Measurements from ENCODE around the gene SPCS3. TPM values are rescaled to one million over a fixed set of nuclear protein-coding genes. Genes with fewer than 3 reads are reported as not detected.
"Not testable (repeated sequence)": the region's sequence is repeated elsewhere in the genome, so short reads cannot be mapped to it uniquely, and the experiment has no call there.

The SPCS3 gene
- total RNA-seq, 1 donor from 2014 or later, result 60.2 TPM

DNA sequence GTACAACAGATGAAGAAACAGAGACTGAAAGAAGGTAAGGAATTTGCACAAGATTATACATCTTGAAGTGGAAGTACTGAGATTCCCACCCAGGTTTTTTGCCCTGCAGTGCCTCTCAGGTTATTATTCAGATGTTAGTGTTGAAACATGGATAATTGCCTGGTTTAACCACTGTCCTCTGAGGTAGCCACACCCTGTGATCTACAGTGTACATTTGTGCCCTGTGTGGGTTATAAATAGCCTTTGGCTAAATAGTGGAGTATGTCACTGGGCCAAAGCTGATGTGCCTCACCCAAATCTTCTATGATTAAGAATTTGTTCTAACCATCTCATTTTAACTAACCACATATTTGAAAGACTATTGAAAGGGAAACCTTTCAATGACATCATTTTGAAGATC is 45.3 kb upstream of the SPCS3 start:
- Histone ChIP-seq H3K36me3 (no peaks in the 10 kb centered on the region), H3K27ac (no peak overlapping the region), H3K4me3 (no peak overlapping the region), H3K9me3 (no peaks in the 10 kb centered on the region), H3K4me1 (no peaks in the 10 kb centered on the region), H3K27me3 (no peaks in the 10 kb centered on the region)
- DNase-seq (ENCODE audit: extremely low spot score in 2 of 2), result no peak
- TF ChIP-seq POLR2AphosphoS5 (IDR thresholded peaks at IDR 0.05; ENCODE audit: insufficient read depth in 1 of 2, low read depth in 1 of 2) (no peak), CTCF (IDR thresholded peaks at IDR 0.05) (no peak), POLR2A (IDR thresholded peaks at IDR 0.05) (no peak)
- intact Hi-C loops (cut with DNase I), result no loop called here

- Histone ChIP-seq H3K27ac (no peak overlapping the region), H3K36me3 (no peaks in the 10 kb centered on the region), H3K27me3 (no peaks in the 10 kb centered on the region), H3K4me3 (no peak overlapping the region), H3K4me1 (no peaks in the 10 kb centered on the region), H3K9me3 (no peaks in the 10 kb centered on the region)
- TF ChIP-seq POLR2A (IDR thresholded peaks at IDR 0.05) (no peak), POLR2AphosphoS5 (IDR thresholded peaks at IDR 0.05; ENCODE audit: insufficient read depth in 1 of 2, low read depth in 1 of 2) (no peak), CTCF (IDR thresholded peaks at IDR 0.05) (no peak)
- intact Hi-C loops (cut with DNase I), result no loop called here
- no peak for DNase-seq (ENCODE audit: extremely low spot score in 2 of 2)
Measured at GRCh38 chr4:176276710-176277109, 43.1 kb upstream of the SPCS3 start.

DNA sequence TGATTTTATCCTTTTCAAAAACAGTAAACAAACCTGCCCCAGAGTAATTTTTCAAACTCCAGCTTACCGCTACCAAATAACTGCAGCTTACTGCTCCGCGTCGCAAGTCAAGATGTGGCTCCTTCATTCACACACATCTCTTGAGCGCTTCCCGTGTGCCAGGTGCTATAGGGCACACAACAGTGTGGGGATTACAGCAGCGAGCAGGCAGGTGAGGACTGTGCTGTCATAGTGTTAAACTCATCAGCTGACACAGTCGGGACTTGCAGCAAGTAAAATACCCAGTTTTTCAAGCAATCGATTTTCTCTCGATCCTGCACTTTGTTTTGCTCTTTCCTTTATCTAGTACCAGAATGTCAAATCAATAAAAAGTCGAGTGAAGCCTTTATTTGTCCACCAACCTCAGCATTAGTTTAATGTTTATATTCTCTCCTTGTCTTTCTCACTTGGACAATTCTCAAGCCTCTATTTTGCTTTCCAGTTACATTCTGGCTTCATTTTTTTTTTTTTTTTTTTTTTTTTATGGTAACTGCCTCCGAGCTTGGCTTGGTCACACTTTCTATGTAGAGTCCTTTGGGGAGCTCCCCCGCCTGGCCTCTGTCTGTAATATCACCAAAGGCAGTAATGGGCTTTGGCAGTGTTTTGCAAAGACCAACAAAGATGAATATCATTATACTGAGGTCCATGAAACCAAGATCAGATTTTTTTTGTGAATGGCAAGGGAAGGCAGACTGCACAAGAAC is 42.4 kb upstream of the SPCS3 start:
- H3K4me1 ChIP-seq, result no peaks in the 10 kb centered on the region
- TF ChIP-seq POLR2AphosphoS5 (IDR thresholded peaks at IDR 0.05; ENCODE audit: insufficient read depth in 1 of 2, low read depth in 1 of 2), result no peak
- no peak for TF ChIP-seq POLR2A (IDR thresholded peaks at IDR 0.05)
- no peak for TF ChIP-seq CTCF (IDR thresholded peaks at IDR 0.05)
- intact Hi-C loops (cut with DNase I), result no loop called here
- no peaks in the 10 kb centered on the region for H3K9me3 ChIP-seq
- no peak for DNase-seq (ENCODE audit: extremely low spot score in 2 of 2)
- no peak overlapping the region for H3K27ac ChIP-seq
- no peak overlapping the region for H3K4me3 ChIP-seq
- H3K27me3 ChIP-seq, result no peaks in the 10 kb centered on the region
- H3K36me3 ChIP-seq, result no peaks in the 10 kb centered on the region

- H3K36me3 ChIP-seq; H3K4me1 ChIP-seq; H3K9me3 ChIP-seq; H3K4me3 ChIP-seq; DNase-seq (ENCODE audit: extremely low spot score in 2 of 2); intact Hi-C loops (cut with DNase I); H3K27ac ChIP-seq; H3K27me3 ChIP-seq: not testable (repeated sequence)
Measured at GRCh38 chr4:176279560-176279959, 40.2 kb upstream of the SPCS3 start.

GRCh38 chr4:176286728-176287127 is 33.0 kb upstream of the SPCS3 start:
- no peak for TF ChIP-seq POLR2AphosphoS5 (IDR thresholded peaks at IDR 0.05; ENCODE audit: insufficient read depth in 1 of 2, low read depth in 1 of 2)
- no peak for TF ChIP-seq CTCF (IDR thresholded peaks at IDR 0.05)
- no peak for TF ChIP-seq POLR2A (IDR thresholded peaks at IDR 0.05)
- no peak overlapping the region for H3K4me3 ChIP-seq
- H3K27me3 ChIP-seq, result no peaks in the 10 kb centered on the region
- no peak overlapping the region for H3K27ac ChIP-seq
- intact Hi-C loops (cut with DNase I), result no loop called here
- no peaks in the 10 kb centered on the region for H3K9me3 ChIP-seq
- DNase-seq (ENCODE audit: extremely low spot score in 2 of 2), result no peak
- H3K4me1 ChIP-seq, result no peaks in the 10 kb centered on the region
- H3K36me3 ChIP-seq, result no peaks in the 10 kb centered on the region

Data from vagina (tissue), 2 donors.